HuH-7 (cell line): Measurements from ENCODE around the gene F2.
"Not testable (repeated sequence)": the region's sequence is repeated elsewhere in the genome, so short reads cannot be mapped to it uniquely, and the experiment has no call there.

Source experiments
- DNase-seq: peaks from one replicate; pipeline ENCODE4 v3.0.0; 2011; ENCODE audit warnings: low spot score

Gene F2

GRCh38 chr11:46686886-46687795, 31.9 kb upstream of the F2 start:
- no peak for DNase-seq

DNA sequence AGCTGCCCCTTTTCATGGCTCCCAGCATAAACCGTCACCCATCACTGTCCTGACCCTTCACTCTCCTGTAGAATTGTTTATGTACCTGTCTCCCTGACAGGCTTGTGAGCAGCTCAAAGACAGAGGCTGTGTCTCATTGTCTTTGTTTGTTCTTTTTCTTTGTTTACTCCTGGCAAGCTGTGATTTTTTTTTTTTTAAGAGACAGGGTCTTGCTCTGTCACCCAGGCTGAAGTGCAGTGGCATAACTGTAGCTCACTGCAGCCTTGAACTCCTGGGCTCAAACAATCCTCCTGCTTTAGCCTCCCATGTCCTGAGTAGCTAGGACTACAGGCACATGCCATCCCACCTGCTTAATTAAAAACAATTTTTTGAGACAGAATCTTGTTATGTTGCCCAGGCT, 28.3 kb upstream of the F2 start:
- DNase-seq, result no peak

- DNase-seq, result no peak
These were observed 26.6 kb upstream of the F2 start for GRCh38 chr11:46692450-46692849.

- no peak for DNase-seq
These were observed 25.4 kb upstream of the F2 start for GRCh38 chr11:46693597-46694012.

GRCh38 chr11:46694072-46694471, 24.9 kb upstream of the F2 start:
- DNase-seq, result no peak

GRCh38 chr11:46694607-46695006, 24.4 kb upstream of the F2 start:
- DNase-seq, result no peak

DNA sequence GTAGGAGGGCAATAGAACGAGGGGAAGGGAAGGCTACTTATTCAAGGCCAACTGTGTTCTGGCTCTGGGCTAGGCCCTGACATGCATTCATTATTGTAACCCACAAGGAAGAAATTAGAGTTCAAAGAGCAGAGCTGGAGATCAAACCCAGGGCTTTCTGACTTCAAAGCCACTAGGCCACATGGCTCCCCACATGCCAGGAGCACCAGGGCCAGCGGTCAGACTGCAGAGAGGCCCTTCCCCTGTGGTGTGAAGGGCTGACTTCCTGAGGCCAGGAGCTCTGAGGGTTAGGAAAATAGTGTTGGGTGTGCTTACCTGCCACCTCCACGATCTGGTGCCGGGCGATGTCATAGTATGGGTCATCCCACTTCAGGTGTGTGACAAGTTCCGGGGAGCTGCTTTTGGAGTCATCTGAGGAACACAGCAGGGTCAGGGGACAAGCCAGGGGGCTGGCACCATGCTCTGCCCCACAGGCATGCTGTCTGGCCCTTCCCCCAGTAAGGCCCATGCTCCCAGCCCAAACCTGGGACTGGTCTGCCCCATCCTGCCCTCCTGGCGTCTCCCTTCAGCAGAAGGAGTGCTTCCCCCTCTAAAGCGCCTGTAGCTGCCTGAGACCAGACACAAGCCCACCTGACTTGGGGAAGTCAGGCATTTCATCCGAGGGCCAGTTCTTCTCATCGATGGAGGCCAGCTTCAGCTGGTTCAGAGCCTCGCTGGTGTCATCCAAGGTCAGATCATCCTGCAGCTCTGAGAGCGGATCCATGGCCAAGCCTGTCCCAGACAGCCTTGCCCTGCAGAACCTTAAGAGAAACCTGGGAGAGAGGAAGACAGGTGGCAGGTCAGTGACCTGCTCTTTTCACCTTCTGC, 23.4 kb upstream of the F2 start:
- DNase-seq, result no peak

DNA sequence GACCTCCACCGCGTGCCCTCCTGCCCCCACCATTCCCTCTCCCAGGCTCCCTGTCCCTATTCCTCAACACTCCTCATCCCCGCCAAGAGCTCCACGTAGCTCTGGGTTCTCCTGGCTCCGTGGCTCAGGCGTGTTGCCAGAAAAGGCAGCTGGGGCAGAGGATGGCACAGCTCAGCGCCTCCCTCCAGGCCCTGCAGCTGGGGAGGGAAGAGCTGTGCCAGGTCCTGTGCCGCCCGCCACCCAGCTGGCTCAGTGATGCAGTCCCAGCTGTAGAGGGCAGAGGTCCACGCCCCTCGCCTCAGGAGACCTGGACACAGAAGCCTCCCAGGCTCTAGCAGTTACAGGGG, 22.8 kb upstream of the F2 start:
- no peak for DNase-seq

DNA sequence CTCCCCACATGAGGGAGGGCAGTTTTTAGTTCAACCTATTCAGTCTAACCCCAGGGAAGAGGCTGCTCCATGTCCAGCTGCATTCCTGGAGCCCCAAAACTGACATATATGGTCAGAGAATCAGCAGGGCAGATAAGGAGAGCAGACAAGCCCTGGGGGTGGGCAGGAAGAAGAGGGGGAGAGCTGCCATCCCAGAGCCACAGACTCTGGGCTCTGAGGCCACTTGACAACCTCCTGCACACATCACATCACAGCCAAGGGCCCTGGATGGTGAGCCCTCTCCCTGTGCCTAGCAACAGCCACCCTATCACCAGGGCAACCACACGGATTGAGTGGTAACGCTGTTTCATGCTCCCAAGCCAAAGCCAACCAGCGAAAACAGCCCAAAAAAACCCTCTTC, 21.7 kb upstream of the F2 start:
- DNase-seq, result no peak

DNA sequence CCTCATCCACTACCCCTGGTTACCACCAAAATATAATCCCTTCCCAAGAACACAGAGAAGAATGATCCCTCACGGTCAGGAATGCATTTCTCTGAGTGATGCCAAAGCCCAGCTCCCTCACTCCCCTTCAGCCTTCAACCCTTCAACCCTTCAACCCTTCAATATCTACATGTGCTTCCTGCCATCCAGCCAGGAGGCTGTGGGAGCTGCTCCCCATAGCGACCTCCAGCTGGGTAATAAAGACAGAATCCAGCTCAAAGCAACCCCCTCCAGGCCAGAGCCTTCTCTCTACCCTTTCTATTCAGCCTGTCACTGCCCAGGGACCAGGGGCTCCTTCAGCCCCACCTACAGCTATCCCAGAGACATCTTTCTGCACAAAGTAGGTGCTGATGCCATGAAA, 21.3 kb upstream of the F2 start:
- DNase-seq, result no peak

DNA sequence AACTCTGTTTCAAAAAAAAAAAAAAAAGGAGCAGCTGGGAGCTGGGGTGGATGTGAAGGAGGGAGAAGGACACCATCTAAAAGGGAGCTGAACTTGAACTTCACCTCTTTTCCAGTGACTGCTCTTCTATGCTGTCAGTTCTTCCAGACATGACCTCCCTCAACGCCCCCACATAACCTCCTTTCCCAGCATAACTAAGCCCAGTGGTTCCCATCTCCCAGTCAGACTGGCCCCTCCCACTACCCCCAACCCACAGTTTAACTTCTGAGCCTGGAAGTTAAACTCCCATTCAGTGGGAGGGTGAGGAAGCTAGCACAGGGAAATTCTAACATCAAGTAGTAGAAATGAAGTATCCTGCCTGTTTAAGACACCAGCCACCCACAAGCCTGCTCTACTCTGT, 20.4 kb upstream of the F2 start:
- no peak for DNase-seq

DNA sequence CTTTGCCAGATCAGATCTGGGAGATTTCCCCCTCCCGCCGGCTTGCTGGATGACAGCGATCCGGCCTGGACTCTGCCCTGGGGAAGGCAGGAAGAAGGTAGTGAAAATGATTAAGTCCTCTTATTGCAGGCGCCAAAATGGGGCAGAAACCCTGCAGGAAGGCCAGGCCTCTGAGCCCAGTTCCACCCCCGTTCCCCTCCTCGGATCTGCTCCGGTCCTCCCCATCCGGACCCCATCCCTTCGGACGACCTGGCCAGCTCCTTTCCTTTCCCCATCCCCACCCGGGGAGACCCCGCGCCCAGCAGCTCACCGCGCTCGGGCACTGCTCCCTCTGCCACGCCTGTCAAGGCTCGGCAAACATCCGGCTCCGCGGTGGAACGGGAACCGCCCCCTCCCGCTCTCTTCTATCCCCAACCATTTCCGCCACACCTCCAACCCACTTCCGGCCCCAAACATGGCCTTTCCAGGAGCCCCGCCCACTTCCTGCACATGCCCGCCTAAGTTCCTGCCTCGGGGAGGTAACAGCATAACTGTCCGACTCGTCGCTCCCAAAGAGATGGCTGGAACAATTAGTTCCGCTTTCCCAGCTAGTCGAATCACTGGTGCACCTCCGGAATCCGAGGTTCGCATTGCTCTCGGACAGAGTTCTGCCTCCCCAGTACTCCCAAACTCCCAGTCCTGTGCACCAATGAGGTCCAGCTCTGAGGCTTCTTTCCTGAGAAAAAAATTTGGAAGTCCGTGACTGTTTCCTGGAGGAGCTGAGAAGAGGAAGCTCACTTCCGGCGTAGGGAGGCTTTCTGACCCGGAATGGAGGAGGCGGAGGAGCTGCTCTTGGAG, 18.6 kb upstream of the F2 start, which contains the start of the genes ARHGAP1 and ZNF408:
TSS of gene ARHGAP1 (minus strand) at position 379 of the 837 bp plus-strand sequence. CDS start 4,512 bp downstream, outside the sequence.
TSS of gene ZNF408 (plus strand) at position 791 of the 837 bp plus-strand sequence. CDS start at position 808, 17 bp downstream.
- DNase-seq, result peak; percentile 96

GRCh38 chr11:46701078-46701654, 17.8 kb upstream of the F2 start:
- DNase-seq, result no peak

DNA sequence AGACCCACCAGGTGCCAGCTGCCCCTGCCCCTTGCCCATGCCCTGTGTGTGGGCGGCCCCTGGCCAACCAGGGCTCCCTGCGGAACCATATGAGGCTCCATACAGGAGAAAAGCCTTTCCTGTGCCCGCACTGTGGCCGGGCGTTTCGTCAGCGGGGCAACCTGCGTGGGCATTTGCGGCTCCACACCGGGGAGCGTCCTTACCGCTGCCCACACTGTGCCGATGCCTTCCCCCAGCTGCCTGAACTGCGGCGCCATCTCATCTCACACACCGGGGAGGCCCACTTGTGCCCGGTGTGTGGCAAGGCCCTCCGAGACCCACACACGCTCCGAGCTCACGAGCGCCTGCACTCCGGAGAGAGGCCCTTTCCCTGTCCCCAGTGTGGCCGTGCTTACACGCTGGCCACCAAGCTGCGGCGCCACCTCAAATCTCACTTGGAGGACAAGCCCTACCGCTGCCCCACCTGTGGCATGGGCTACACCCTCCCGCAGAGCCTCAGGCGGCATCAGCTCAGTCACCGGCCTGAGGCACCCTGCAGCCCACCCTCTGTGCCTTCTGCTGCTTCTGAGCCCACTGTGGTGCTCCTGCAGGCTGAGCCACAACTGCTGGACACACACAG, 13.8 kb upstream of the F2 start:
- no peak for DNase-seq

DNA sequence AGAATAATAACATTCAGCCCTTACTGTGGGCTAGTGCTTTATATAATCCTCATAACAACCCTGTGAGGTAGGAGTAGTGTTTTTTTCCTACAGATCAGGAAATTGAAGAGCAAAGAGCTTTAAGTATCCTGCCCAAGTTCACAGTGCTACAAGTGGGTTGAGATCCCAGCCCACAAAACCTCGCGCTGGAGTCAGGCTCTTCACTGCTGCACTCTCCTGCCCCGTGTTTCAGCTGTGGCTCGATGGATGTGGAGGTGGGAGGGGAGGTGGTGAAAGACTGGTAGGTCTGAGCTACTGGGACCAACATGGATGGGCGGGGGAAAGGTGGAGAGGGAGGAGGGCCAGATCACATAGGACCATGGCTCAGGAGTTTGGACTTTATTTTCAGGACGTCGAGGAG, 12.1 kb upstream of the F2 start:
- DNase-seq, result no peak

- not testable (repeated sequence) for DNase-seq
These were observed 9.7 kb upstream of the F2 start for GRCh38 chr11:46709351-46709750.

DNA sequence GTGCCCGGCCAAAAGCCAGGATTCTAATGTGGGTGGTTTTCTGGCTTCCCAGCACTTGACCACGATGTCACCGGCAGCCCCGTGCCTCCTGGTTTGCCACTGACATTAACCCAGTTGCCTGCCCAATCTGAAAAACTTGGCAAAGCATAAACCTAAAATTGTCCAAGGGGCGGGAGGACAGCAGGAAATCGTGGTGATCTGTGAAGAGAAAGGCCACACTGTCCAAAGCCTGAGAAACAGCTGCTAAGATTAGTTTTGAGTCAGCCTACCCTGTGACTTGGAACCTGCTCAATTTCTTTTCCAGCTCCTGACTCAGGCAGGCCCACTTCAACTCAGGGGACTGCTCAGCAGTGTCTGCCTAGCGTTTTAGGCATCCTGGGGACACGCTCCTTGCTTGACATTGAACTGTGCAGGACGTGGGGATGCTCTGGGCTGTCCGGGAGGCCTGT, 8.2 kb upstream of the F2 start:
- no peak for DNase-seq

GRCh38 chr11:46711303-46711702, 7.7 kb upstream of the F2 start:
- DNase-seq, result no peak

- DNase-seq, result no peak
These were observed 6.0 kb upstream of the F2 start for GRCh38 chr11:46712874-46713576.

DNA sequence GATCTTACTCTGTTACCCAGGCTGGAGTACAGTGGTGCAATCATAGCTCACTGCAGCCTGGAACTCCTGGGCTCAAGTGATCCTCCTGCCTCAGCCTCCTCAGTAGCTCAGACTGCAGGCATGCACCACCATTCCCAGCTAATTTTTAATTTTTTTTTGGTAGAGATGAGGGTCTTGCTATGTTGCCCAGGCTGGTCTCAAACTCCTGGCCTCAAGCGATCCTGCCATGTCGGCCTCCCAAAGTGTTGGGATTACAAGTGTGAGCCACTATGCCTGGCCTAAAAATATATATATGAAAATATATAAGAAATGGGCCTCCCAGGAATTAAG, 1.2 kb upstream of the F2 start:
- DNase-seq, result not testable (repeated sequence)
